NT2/D1 (cell line): ENCODE data around the gene CACNA1C.

Experiments used
- DNase-seq: peaks from one replicate; pipeline ENCODE4 v3.0.0-alpha.2; 2011; ENCODE audit warnings: low read depth, low spot score
- H3K27me3 ChIP-seq: 2 replicates; pipeline ENCODE4 v1.6.0; 2011; ENCODE audit warnings: mild to moderate bottlenecking; ENCODE audit not compliant: insufficient read length, insufficient read depth
- H3K36me3 ChIP-seq: 2 replicates; pipeline ENCODE4 v1.6.1; 2011; ENCODE audit warnings: mild to moderate bottlenecking, low read length, mixed read lengths; ENCODE audit not compliant: insufficient read depth, insufficient read length
- H3K4me1 ChIP-seq: 2 replicates; pipeline ENCODE4 v1.5.1; 2011; ENCODE audit not compliant: insufficient read depth, insufficient read length
- H3K4me3 ChIP-seq: 2 replicates; pipeline ENCODE4 v1.5.1; 2011; ENCODE audit warnings: low read depth; ENCODE audit not compliant: insufficient read length
- H3K9ac ChIP-seq: 2 replicates; pipeline ENCODE4 v1.6.0; 2011; ENCODE audit warnings: low read depth; ENCODE audit not compliant: insufficient read length
- H3K9me3 ChIP-seq: 2 replicates; pipeline ENCODE4 v1.5.1; 2011; ENCODE audit warnings: mild to moderate bottlenecking, low read length; ENCODE audit not compliant: insufficient read depth
- SUZ12 ChIP-seq: IDR thresholded peaks from 2 replicates; pipeline ENCODE4 v1.6.1; 2011; ENCODE audit not compliant: insufficient read length, insufficient read depth; ENCODE audit errors: extremely low read depth
- YY1 ChIP-seq: IDR thresholded peaks from 2 replicates; pipeline ENCODE4 v1.6.1; 2011; ENCODE audit not compliant: insufficient read length, insufficient read depth
- ZNF274 ChIP-seq: IDR thresholded peaks from 2 replicates; pipeline ENCODE4 v1.6.1; 2011; ENCODE audit warnings: mild to moderate bottlenecking, low read depth, low read length

CACNA1C gene

DNA sequence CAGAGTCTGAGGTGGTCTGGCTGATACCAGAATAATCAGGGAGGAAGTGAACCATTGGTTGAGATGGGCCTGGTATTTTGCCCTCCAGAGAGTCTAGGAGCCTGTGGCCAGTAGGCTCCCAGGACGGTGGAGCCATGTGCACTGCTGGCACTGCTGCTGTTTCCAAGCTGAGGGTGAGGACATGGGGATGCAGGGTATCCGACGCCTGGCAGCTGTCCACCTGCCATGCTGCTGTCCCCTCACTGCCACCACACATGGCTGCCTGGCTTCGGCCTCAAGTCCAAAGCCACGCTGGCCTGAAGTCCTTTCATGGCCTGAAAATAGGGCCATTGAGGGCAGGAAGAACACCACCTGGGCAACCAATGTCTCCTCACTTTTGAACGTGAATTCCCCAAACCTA, 8.6 kb downstream of the CACNA1C start:
- TF ChIP-seq SUZ12 (no peak), YY1 (no peak), ZNF274 (no peak)
- H3K36me3 ChIP-seq, result no peaks in the 10 kb centered on the region
- H3K4me1 ChIP-seq, result peaks cover 5% of the 10 kb centered on the region
- peaks cover 8% of the 10 kb centered on the region for H3K27me3 ChIP-seq
- no peaks in the 10 kb centered on the region for H3K9me3 ChIP-seq
- H3K4me3 ChIP-seq, result no peak overlapping the region
- no peak for DNase-seq
- H3K9ac ChIP-seq, result no peak overlapping the region

- DNase-seq, result no peak
- Histone ChIP-seq H3K4me1 (no peaks in the 10 kb centered on the region), H3K9me3 (no peaks in the 10 kb centered on the region), H3K36me3 (no peaks in the 10 kb centered on the region), H3K4me3 (no peak overlapping the region), H3K27me3 (no peaks in the 10 kb centered on the region), H3K9ac (no peak overlapping the region)
- TF ChIP-seq SUZ12 (no peak), YY1 (no peak), ZNF274 (no peak)
Observed at GRCh38 chr12:2064071-2064507, 11.3 kb downstream of the CACNA1C start.

GRCh38 chr12:2068653-2069052, 15.9 kb downstream of the CACNA1C start:
- TF ChIP-seq ZNF274 (no peak), YY1 (no peak), SUZ12 (no peak)
- H3K27me3 ChIP-seq, result no peaks in the 10 kb centered on the region
- no peak overlapping the region for H3K9ac ChIP-seq
- DNase-seq, result no peak
- peaks cover 19% of the 10 kb centered on the region for H3K9me3 ChIP-seq
- H3K36me3 ChIP-seq, result no peaks in the 10 kb centered on the region
- no peaks in the 10 kb centered on the region for H3K4me1 ChIP-seq
- no peak overlapping the region for H3K4me3 ChIP-seq

- Histone ChIP-seq H3K4me3 (no peak overlapping the region), H3K9me3 (peaks cover 19% of the 10 kb centered on the region), H3K9ac (no peak overlapping the region), H3K36me3 (no peaks in the 10 kb centered on the region), H3K4me1 (no peaks in the 10 kb centered on the region), H3K27me3 (no peaks in the 10 kb centered on the region)
- no peak for DNase-seq
- TF ChIP-seq YY1 (no peak), SUZ12 (no peak), ZNF274 (no peak)
Observed at GRCh38 chr12:2070440-2071045, 17.8 kb downstream of the CACNA1C start.

GRCh38 chr12:2074792-2075191, 22.0 kb downstream of the CACNA1C start:
- Histone ChIP-seq H3K36me3 (no peaks in the 10 kb centered on the region), H3K9ac (no peak overlapping the region), H3K4me3 (no peak overlapping the region), H3K27me3 (no peaks in the 10 kb centered on the region), H3K9me3 (peaks cover 17% of the 10 kb centered on the region), H3K4me1 (no peaks in the 10 kb centered on the region)
- no peak for DNase-seq
- no peak for TF ChIP-seq ZNF274
- TF ChIP-seq SUZ12, result no peak
- no peak for TF ChIP-seq YY1

GRCh38 chr12:2075508-2076195, 22.9 kb downstream of the CACNA1C start:
- Histone ChIP-seq H3K36me3 (no peaks in the 10 kb centered on the region), H3K9me3 (peaks cover 9% of the 10 kb centered on the region; the same call in 1 of the 2 replicates), H3K4me3 (no peak overlapping the region), H3K4me1 (no peaks in the 10 kb centered on the region), H3K9ac (no peak overlapping the region), H3K27me3 (no peaks in the 10 kb centered on the region)
- DNase-seq, result no peak
- TF ChIP-seq ZNF274 (no peak), YY1 (no peak), SUZ12 (no peak)

DNA sequence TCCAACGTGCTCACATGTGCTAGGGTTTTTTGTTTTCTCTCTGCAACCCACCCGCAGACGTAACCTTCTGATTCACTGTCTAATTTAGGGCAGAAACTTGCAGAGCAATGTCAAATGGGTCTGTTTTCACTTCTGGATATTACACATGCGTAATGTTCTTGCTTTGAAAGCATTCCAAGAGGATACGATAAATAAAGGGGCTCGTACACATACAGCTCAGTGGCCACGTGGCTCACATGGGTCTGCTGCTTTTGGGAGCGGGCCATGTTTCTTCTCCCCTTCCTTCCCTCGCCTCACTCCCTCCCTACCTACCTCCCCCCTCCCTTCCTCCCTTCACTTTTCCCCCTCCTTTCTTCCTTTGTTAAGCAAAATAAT, 23.4 kb downstream of the CACNA1C start:
- Histone ChIP-seq H3K9me3 (peaks cover 6% of the 10 kb centered on the region; the same call in 1 of the 2 replicates), H3K4me1 (no peaks in the 10 kb centered on the region), H3K27me3 (no peaks in the 10 kb centered on the region), H3K36me3 (no peaks in the 10 kb centered on the region), H3K9ac (no peak overlapping the region), H3K4me3 (no peak overlapping the region)
- no peak for DNase-seq
- TF ChIP-seq YY1 (no peak), ZNF274 (no peak), SUZ12 (no peak)
